ENCODE results near the gene PTPRS. TPM values are rescaled to one million over a fixed set of nuclear protein-coding genes. Genes with fewer than 3 reads are reported as not detected.
"Not testable (repeated sequence)": the region's sequence is repeated elsewhere in the genome, so short reads cannot be mapped to it uniquely, and the experiment has no call there.

The PTPRS gene
- total RNA-seq, 2 donors from 2014 or later = 2.0 to 2.7 TPM

GRCh38 chr19:5336195-5336965 is 4.2 kb downstream of the PTPRS start:
- no peaks in the 10 kb centered on the region for H3K36me3 Mint-ChIP-seq (ENCODE audit: insufficient read depth in 2 of 2)
- DNase-seq (no peak), ATAC-seq (replicated peaks in 1 of 2) (no peak)
- H3K4me1 Mint-ChIP-seq (ENCODE audit: low read depth) = peaks cover 12% of the 10 kb centered on the region
- no peaks in the 10 kb centered on the region for H3K9me3 Mint-ChIP-seq
- H3K4me3 Mint-ChIP-seq = no peak overlapping the region
- H3K27me3 Mint-ChIP-seq (ENCODE audit: low read depth) = peaks cover 47% of the 10 kb centered on the region
- no peak overlapping the region for H3K27ac Mint-ChIP-seq

DNA sequence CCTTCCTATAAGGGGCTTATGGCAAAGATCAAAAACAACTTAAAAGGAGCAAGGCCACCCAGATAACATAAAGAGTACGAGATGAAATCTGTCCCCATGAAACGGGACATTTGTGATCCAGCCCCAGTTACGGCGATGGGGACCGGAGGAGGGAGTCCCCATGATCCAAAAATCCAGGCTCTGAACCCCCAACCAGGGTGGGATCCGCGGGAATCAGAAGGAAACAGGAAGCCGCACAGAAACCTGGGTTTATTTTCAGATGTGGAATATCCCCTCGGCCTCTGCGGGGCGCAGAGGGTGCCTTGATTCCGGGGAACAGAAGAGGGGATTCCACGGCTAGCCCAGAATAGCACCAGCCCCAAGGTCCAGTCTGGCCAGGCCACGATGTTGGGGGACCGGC is 5.0 kb downstream of the PTPRS start:
- ATAC-seq (replicated peaks in 1 of 2) (no peak), DNase-seq (no peak)
- Mint-ChIP-seq H3K27ac (no peak overlapping the region), H3K9me3 (no peaks in the 10 kb centered on the region), H3K27me3 (ENCODE audit: low read depth) (peaks cover 44% of the 10 kb centered on the region), H3K36me3 (ENCODE audit: insufficient read depth in 2 of 2) (no peaks in the 10 kb centered on the region), H3K4me1 (ENCODE audit: low read depth) (peaks cover 12% of the 10 kb centered on the region), H3K4me3 (no peak overlapping the region)

DNA sequence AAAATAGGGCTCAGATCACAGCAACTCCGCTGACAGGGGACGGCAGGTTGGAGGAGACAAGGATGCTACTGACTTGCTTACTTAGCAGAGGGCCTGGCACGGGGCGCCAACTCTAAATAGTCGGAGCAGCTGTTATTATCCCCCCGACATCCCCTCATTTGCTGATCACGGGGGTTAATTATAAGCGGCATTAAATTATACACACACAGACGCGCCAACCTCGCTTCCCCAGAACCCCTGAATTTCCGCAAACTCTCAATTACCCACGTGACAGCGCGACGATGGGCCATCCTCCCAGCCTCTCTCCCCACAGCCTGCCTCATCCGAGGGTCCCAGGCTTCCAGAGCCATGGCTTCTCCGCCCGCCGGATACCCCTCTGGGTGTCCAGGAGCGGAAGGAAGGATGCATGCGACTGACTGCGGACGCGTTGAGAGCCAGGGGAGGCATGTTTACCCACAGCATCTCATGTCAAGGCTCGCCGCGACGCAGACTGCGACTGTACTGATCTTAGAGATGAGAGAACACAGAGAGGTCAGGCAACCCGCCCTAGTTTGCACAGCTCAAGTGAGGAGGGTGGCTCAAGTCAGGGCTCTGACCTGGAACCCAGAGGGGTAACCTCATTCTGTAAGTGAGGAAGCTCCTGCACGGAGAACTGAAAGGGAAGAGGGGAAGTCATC is 5.7 kb downstream of the PTPRS start:
- peaks cover 44% of the 10 kb centered on the region for H3K27me3 Mint-ChIP-seq (ENCODE audit: low read depth)
- no peak for ATAC-seq (replicated peaks in 1 of 2)
- H3K4me3 Mint-ChIP-seq = no peak overlapping the region
- H3K4me1 Mint-ChIP-seq (ENCODE audit: low read depth) = peaks cover 12% of the 10 kb centered on the region
- no peak for DNase-seq
- no peaks in the 10 kb centered on the region for H3K9me3 Mint-ChIP-seq
- no peak overlapping the region for H3K27ac Mint-ChIP-seq
- no peaks in the 10 kb centered on the region for H3K36me3 Mint-ChIP-seq (ENCODE audit: insufficient read depth in 2 of 2)

DNA sequence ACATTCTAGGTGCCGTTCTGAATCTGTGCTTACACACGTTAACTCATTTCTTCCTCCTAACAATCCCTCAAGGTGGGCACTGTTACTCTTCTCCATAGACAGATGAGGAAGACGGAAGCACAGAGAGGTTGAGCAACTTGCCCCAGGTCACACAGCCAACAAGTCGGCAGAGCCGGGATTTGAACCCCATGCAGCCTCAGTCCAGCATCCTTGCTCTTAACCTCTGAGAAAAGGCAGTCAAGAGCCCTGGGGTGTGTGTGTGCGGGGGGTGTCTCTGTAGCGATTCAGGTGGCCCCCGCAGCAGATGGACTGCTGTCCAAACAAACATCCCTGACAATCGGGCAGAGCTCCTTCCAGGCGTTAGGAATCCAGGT is 6.3 kb downstream of the PTPRS start:
- DNase-seq (no peak), ATAC-seq (replicated peaks in 1 of 2) (no peak)
- Mint-ChIP-seq H3K9me3 (no peaks in the 10 kb centered on the region), H3K4me3 (no peak overlapping the region), H3K36me3 (ENCODE audit: insufficient read depth in 2 of 2) (no peaks in the 10 kb centered on the region), H3K27ac (no peak overlapping the region), H3K4me1 (ENCODE audit: low read depth) (peaks cover 10% of the 10 kb centered on the region), H3K27me3 (ENCODE audit: low read depth) (peaks cover 42% of the 10 kb centered on the region)

DNA sequence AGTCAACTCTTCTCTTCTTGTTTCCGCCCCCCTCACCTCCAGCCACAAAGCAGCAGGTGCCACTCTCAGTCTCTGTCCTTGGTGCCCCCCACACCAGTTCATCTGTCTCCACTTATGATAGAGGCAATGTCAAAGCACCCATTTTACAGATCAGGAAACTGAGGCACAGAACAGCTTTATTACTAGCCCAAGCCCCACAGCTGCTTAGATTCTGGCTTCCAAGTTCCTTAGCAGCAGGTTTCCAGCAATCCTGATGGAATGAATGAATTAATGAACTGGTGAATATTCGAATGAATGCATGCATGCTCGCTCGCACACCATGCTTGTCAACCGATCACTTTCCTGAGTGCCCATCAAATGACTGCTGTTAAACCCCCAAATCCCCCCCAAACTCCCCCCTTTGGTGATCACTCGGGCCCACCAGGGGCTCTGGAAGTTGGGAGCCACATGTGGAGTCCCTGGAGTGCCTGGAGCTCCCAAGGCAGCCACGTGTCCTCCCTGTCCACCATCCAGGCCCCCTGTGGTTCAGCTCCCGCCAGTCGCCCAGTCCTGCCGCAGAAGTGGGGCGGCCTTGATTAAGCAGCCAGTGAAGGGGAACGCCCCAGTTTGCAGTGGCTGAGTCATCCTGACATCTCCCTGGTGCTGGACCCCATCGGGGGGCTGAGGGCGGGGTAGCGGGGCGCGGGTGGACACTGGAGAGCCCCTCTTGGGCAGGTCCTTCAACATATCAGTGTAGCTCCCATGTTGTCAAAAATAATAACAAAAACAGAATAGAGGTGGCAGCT is 6.8 kb downstream of the PTPRS start:
- DNase-seq (no peak), ATAC-seq (replicated peaks in 1 of 2) (no peak)
- Mint-ChIP-seq H3K36me3 (ENCODE audit: insufficient read depth in 2 of 2) (no peaks in the 10 kb centered on the region), H3K4me1 (ENCODE audit: low read depth) (peaks cover 5% of the 10 kb centered on the region), H3K27ac (no peak overlapping the region), H3K4me3 (no peak overlapping the region), H3K27me3 (ENCODE audit: low read depth) (peaks cover 39% of the 10 kb centered on the region), H3K9me3 (no peaks in the 10 kb centered on the region)

DNA sequence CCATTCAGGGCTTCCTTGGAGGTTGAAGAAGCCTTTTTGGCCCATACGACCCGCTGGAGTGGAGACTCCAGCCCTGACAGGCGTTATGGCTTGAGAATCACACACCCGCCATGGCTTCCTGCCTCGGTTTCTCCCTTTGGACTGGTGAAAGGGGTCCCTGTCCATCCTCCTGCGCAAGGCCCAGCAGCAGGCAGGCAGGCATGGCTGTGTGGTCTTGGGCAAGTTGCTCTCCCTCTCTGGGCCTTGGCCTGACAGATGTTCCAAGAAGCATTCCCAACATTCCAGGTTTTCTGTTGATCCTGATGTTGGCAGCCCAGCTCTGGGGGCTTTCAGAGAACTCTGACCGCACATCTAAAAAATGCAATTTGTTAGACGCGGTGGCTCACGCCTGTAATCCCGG is 8.1 kb downstream of the PTPRS start:
- Mint-ChIP-seq H3K4me1 (ENCODE audit: low read depth) (peaks cover 5% of the 10 kb centered on the region), H3K36me3 (ENCODE audit: insufficient read depth in 2 of 2) (no peaks in the 10 kb centered on the region), H3K27me3 (ENCODE audit: low read depth) (peaks cover 37% of the 10 kb centered on the region), H3K9me3 (no peaks in the 10 kb centered on the region), H3K27ac (no peak overlapping the region), H3K4me3 (no peak overlapping the region)
- ATAC-seq (replicated peaks in 1 of 2) (no peak), DNase-seq (no peak)

GRCh38 chr19:5331790-5332189 is 8.8 kb downstream of the PTPRS start:
- peaks cover 5% of the 10 kb centered on the region for H3K4me1 Mint-ChIP-seq (ENCODE audit: low read depth)
- H3K4me3 Mint-ChIP-seq = no peak overlapping the region
- H3K27me3 Mint-ChIP-seq (ENCODE audit: low read depth) = peaks cover 32% of the 10 kb centered on the region
- ATAC-seq (replicated peaks in 1 of 2) (no peak), DNase-seq (no peak)
- H3K36me3 Mint-ChIP-seq (ENCODE audit: insufficient read depth in 2 of 2) = no peaks in the 10 kb centered on the region
- no peak overlapping the region for H3K27ac Mint-ChIP-seq
- H3K9me3 Mint-ChIP-seq = no peaks in the 10 kb centered on the region

GRCh38 chr19:5330307-5330720 is 10.3 kb downstream of the PTPRS start:
- Mint-ChIP-seq H3K27ac (no peak overlapping the region), H3K9me3 (no peaks in the 10 kb centered on the region), H3K4me3 (no peak overlapping the region), H3K36me3 (ENCODE audit: insufficient read depth in 2 of 2) (no peaks in the 10 kb centered on the region), H3K27me3 (ENCODE audit: low read depth) (peaks cover 18% of the 10 kb centered on the region), H3K4me1 (ENCODE audit: low read depth) (peaks cover 3% of the 10 kb centered on the region)
- ATAC-seq (replicated peaks in 1 of 2) (no peak), DNase-seq (no peak)

- Mint-ChIP-seq H3K9me3 (peaks cover 0 to 2% of the 10 kb centered on the region in 2 donors), H3K27ac (no peak overlapping the region), H3K4me1 (ENCODE audit: low read depth) (no peaks in the 10 kb centered on the region), H3K36me3 (ENCODE audit: insufficient read depth in 2 of 2) (no peaks in the 10 kb centered on the region), H3K4me3 (no peak overlapping the region), H3K27me3 (ENCODE audit: low read depth) (peaks cover 8% of the 10 kb centered on the region)
- no peak for ATAC-seq (replicated peaks in 1 of 2)
- no peak for DNase-seq
These were observed 11.5 kb downstream of the PTPRS start for GRCh38 chr19:5329141-5329540.

- not testable (repeated sequence) for H3K4me1 Mint-ChIP-seq (ENCODE audit: low read depth); H3K27me3 Mint-ChIP-seq (ENCODE audit: low read depth); H3K4me3 Mint-ChIP-seq; H3K27ac Mint-ChIP-seq; H3K9me3 Mint-ChIP-seq; ATAC-seq (replicated peaks in 1 of 2); DNase-seq; H3K36me3 Mint-ChIP-seq (ENCODE audit: insufficient read depth in 2 of 2)
These were observed 12.2 kb downstream of the PTPRS start for GRCh38 chr19:5328407-5328806.

- no peak overlapping the region for H3K27ac Mint-ChIP-seq
- no peak for DNase-seq
- H3K4me3 Mint-ChIP-seq = no peak overlapping the region
- no peak for ATAC-seq (replicated peaks in 1 of 2)
- peaks cover 18% of the 10 kb centered on the region for H3K27me3 Mint-ChIP-seq (ENCODE audit: low read depth)
- H3K4me1 Mint-ChIP-seq (ENCODE audit: low read depth) = no peaks in the 10 kb centered on the region
- peaks cover 0 to 2% of the 10 kb centered on the region in 2 donors for H3K9me3 Mint-ChIP-seq
- H3K36me3 Mint-ChIP-seq (ENCODE audit: insufficient read depth in 2 of 2) = no peaks in the 10 kb centered on the region
These were observed 13.5 kb downstream of the PTPRS start for GRCh38 chr19:5326986-5327623.

DNA sequence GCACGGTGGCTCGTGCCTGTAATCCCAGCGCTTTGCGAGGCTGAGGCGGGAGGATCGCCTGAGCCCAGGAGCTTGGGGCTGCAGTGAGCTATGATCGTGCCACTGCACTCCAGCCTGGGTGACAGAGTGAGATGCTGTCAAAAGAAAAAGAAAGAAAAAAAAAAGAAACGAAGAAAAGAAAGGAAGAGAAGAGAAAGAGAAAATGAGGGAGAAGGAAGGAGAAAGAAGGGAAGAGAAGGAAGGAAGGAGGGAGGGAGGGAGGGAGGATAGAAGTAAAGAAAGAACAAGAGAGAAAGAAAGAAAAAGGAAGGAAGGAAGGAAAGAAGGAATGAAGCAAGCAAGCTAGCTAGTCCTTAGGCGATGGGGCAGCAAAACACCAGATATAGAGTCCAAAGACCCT is 14.1 kb downstream of the PTPRS start:
- Mint-ChIP-seq H3K27me3 (ENCODE audit: low read depth) (peaks cover 18% of the 10 kb centered on the region), H3K4me3 (no peak overlapping the region), H3K9me3 (peaks cover 0 to 2% of the 10 kb centered on the region in 2 donors), H3K36me3 (ENCODE audit: insufficient read depth in 2 of 2) (no peaks in the 10 kb centered on the region), H3K27ac (no peak overlapping the region), H3K4me1 (ENCODE audit: low read depth) (no peaks in the 10 kb centered on the region)
- DNase-seq (no peak), ATAC-seq (replicated peaks in 1 of 2) (no peak)

- no peak for ATAC-seq (replicated peaks in 1 of 2)
These were observed 15.7 kb downstream of the PTPRS start for GRCh38 chr19:5324947-5325346.

More at GRCh38 chr19:5324947-5325346, 15.7 kb downstream of the PTPRS start:
- Mint-ChIP-seq H3K9me3 (peaks cover 0 to 2% of the 10 kb centered on the region in 2 donors), H3K4me1 (ENCODE audit: low read depth) (no peaks in the 10 kb centered on the region), H3K4me3 (no peak overlapping the region), H3K36me3 (ENCODE audit: insufficient read depth in 2 of 2) (no peaks in the 10 kb centered on the region), H3K27ac (no peak overlapping the region), H3K27me3 (ENCODE audit: low read depth) (peaks cover 18% of the 10 kb centered on the region)
- DNase-seq = no peak
